Karpas-422 (cell line): ENCODE data around the gene RAPGEF2. TPM values are rescaled to one million over a fixed set of nuclear protein-coding genes. Genes with fewer than 3 reads are reported as not detected.
"Not testable (repeated sequence)": the region's sequence is repeated elsewhere in the genome, so short reads cannot be mapped to it uniquely, and the experiment has no call there.

Source experiments
- DNase-seq: peaks from one replicate; pipeline ENCODE4 v3.0.0-alpha.2; 2015
- H2AFZ ChIP-seq: fragments of 200-600 bp; sonication (generic); 2 replicates; pipeline ENCODE4 v1.6.1; 2014; ENCODE audit warnings: antibody characterized with exemption, low read length, mixed read lengths
- H3K27ac ChIP-seq: fragments of 200-600 bp; sonication (generic); 2 replicates; pipeline ENCODE4 v1.5.1; 2014; ENCODE audit warnings: mild to moderate bottlenecking, low read length, moderate library complexity
- H3K27me3 ChIP-seq: fragments of 200-600 bp; sonication (generic); 2 replicates; pipeline ENCODE4 v1.6.1; 2014; ENCODE audit warnings: low read length, mixed read lengths
- H3K36me3 ChIP-seq: fragments of 200-600 bp; sonication (generic); 2 replicates; pipeline ENCODE4 v1.6.1; 2014; ENCODE audit warnings: low read length, mixed read lengths; ENCODE audit not compliant: insufficient read depth
- H3K4me1 ChIP-seq: fragments of 200-600 bp; sonication (generic); 2 replicates; pipeline ENCODE4 v1.6.1; 2014; ENCODE audit warnings: mild to moderate bottlenecking, low read length, mixed read lengths
- H3K4me2 ChIP-seq: fragments of 200-600 bp; sonication (generic); 2 replicates; pipeline ENCODE4 v1.6.1; 2014; ENCODE audit warnings: low read length, low read depth, mild to moderate bottlenecking; ENCODE audit not compliant: poor library complexity, severe bottlenecking
- H3K4me3 ChIP-seq: fragments of 200-600 bp; sonication (generic); 2 replicates; pipeline ENCODE4 v1.5.1; 2014; ENCODE audit warnings: mild to moderate bottlenecking, antibody characterized with exemption, low read length, mixed read lengths
- H3K79me2 ChIP-seq: fragments of 200-600 bp; sonication (generic); 2 replicates; pipeline ENCODE4 v1.6.1; 2014; ENCODE audit warnings: mild to moderate bottlenecking, low read length, mixed read lengths
- H3K9ac ChIP-seq: fragments of 200-600 bp; sonication (generic); 2 replicates; pipeline ENCODE4 v1.6.0; 2014; ENCODE audit warnings: low read length
- H3K9me2 ChIP-seq: fragments of 200-600 bp; sonication (generic), shearing (Covaris generic); replicated peaks from 2 replicates; pipeline ENCODE4 v1.6.0; 2014; ENCODE audit warnings: mild to moderate bottlenecking, low read length, moderate library complexity; ENCODE audit not compliant: insufficient read depth
- H3K9me3 ChIP-seq: fragments of 300-700, 200-600 bp; sonication (generic); 2 replicates; pipeline ENCODE4 v1.6.1; 2014; ENCODE audit warnings: low read length, mixed read lengths
- H4K20me1 ChIP-seq: fragments of 200-600 bp; sonication (generic); 2 replicates; pipeline ENCODE4 v1.6.1; 2014; ENCODE audit warnings: mild to moderate bottlenecking, antibody characterized with exemption, low read length, low read depth; ENCODE audit not compliant: insufficient read depth
- total RNA-seq: library from RNA; depleted of rRNA; stranded (reverse); fragments of >200 nt; shearing (Covaris generic); gene quantifications from 2 replicates; pipeline ENCODE4 v1.2.3, GENCODE V29; 2014; ENCODE audit warnings: low replicate concordance

Gene RAPGEF2
- total RNA-seq, 1 experiment from 2014 or later: 5.4 TPM

DNA sequence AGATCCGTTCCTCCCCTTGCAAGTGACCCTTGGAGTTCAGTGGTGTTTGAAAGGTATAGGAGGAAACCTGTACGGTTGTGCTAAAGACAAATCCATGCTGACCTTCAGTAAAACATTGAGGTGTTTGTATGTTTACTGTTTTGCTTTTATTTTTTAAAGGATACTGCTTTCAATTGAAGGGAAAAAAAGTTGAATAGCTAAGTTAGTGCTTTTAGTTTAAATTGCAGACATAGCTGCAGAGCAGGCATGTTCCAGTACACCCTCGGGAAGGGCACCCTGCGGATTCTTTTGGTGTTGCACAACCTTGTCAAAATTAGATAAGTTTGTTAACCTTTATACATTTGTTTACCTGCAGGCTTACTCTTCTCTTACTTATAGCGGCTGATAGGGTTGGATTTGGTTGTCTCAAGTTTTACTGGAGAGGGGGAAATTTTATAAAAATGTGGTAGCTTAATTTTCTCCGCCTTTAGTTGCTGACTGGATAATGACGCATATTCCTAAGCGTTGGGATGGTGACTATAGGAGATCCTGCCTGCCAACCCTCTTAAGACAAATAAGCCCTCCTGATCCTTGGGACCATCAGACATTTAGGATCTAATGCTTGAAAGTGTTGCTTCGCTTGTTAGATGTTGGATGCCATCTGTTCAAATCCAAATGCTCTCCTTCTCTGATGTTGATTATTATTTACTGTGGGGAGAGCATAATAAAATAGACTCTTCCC, 2.0 kb downstream of the RAPGEF2 start:
- Histone ChIP-seq H3K4me3 (peak overlapping the region; percentile 69), H3K27me3 (no peaks in the 10 kb centered on the region), H3K27ac (no peak overlapping the region), H3K9me3 (no peaks in the 10 kb centered on the region), H3K36me3 (no peaks in the 10 kb centered on the region), H3K4me2 (peak overlapping the region; percentile 100), H3K79me2 (no peaks in the 10 kb centered on the region), H3K4me1 (peaks cover 16% of the 10 kb centered on the region), H3K9me2 (no peaks in the 10 kb centered on the region), H2AFZ (no peak overlapping the region), H3K9ac (peak overlapping the region; percentile 65), H4K20me1 (peaks cover 23% of the 10 kb centered on the region)
- DNase-seq: no peak

DNA sequence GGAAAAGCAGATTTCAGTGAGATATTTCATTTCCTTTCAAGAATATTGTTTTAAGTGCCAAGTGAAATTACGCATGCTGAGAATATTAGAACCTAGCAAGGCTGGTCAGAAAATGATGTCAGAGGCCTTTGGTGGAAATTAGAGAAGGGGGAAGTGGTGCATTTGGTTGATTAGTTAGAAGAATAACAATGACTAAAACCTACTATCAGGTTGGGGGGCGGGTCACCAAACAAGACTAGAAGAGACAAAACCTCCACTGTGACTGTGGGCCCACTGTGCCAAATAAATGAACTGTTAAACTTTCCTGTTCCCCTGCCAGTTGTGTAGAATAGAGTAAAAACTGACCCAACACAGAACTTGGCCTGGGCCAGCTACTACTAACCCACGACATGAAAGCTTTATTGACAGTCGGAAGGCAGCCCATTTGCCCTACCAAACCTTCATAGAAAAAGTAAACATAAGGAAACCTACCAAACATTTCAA, 2.9 kb downstream of the RAPGEF2 start:
- no peaks in the 10 kb centered on the region for H3K27me3 ChIP-seq
- H3K36me3 ChIP-seq: no peaks in the 10 kb centered on the region
- H3K9me2 ChIP-seq: no peaks in the 10 kb centered on the region
- no peak for DNase-seq
- no peak overlapping the region for H3K4me2 ChIP-seq
- peaks cover 23% of the 10 kb centered on the region for H4K20me1 ChIP-seq
- no peak overlapping the region for H3K4me3 ChIP-seq
- no peak overlapping the region for H3K9ac ChIP-seq
- H3K79me2 ChIP-seq: no peaks in the 10 kb centered on the region
- H2AFZ ChIP-seq: no peak overlapping the region
- H3K9me3 ChIP-seq: no peaks in the 10 kb centered on the region
- H3K27ac ChIP-seq: no peak overlapping the region
- H3K4me1 ChIP-seq: peaks cover 16% of the 10 kb centered on the region

DNA sequence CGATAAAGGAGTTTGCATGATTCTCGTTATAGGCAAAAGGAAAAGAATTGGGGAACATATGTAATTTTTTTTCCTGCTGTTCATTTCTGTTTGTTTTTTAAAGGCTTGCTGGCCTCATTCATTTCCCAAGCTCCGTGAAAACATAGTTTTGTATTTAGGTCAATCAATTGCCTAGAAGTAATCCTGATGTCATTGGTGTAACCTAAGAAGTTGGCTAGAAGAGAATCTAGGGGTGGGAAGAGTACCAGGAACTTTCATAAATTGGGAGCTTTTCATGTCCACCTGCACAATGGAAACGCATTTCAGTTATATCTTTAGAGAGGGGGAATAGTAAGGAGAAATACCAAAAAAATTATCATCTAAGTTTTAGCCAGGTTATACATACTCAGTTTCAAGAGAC, 3.8 kb downstream of the RAPGEF2 start:
- H3K79me2 ChIP-seq: no peaks in the 10 kb centered on the region
- H3K9me2 ChIP-seq: no peaks in the 10 kb centered on the region
- DNase-seq: no peak
- H3K36me3 ChIP-seq: no peaks in the 10 kb centered on the region
- H3K27me3 ChIP-seq: no peaks in the 10 kb centered on the region
- H2AFZ ChIP-seq: no peak overlapping the region
- H3K4me2 ChIP-seq: no peak overlapping the region
- H3K4me3 ChIP-seq: no peak overlapping the region
- no peak overlapping the region for H3K27ac ChIP-seq
- no peak overlapping the region for H3K9ac ChIP-seq
- H3K4me1 ChIP-seq: peaks cover 16% of the 10 kb centered on the region
- no peaks in the 10 kb centered on the region for H3K9me3 ChIP-seq
- peaks cover 29% of the 10 kb centered on the region for H4K20me1 ChIP-seq

DNA sequence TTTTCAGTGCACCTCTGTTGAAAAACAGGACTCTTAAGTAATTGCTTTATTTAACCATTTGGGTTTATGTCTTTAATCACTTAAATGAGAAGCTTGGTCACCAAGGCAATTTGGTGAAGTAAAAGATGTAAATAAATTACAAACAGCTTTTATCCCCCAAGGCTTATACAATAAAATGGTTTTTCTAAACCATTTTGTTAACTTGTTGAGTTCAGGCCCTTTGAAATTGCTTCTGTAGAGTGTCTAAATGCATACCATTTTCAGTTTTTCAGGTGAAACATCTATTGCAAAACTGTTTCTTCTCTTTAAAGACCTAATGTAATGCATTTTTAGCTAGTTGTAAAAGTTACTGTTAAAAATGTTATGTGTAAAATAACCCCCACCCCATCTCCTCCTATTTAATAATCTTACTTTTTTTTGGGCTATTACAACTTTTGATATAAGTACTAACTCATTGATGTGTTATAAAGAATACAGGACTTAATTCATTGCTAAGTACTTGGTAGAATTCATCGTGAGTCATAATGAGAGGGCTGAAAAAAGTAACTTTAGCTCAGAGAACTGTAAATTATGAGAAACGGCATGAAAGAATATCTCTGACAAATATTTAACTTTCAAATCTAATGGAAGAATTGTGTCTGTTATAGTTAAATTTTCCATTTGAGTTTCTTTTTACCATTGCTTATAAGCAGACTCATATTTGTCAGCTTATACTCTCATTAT, 4.5 kb downstream of the RAPGEF2 start:
- peaks cover 13% of the 10 kb centered on the region for H3K4me1 ChIP-seq
- H3K36me3 ChIP-seq: no peaks in the 10 kb centered on the region
- H2AFZ ChIP-seq: no peak overlapping the region
- no peak overlapping the region for H3K27ac ChIP-seq
- no peak overlapping the region for H3K9ac ChIP-seq
- H3K9me3 ChIP-seq: no peaks in the 10 kb centered on the region
- peaks cover 29% of the 10 kb centered on the region for H4K20me1 ChIP-seq
- DNase-seq: no peak
- H3K4me2 ChIP-seq: no peak overlapping the region
- H3K4me3 ChIP-seq: no peak overlapping the region
- no peaks in the 10 kb centered on the region for H3K79me2 ChIP-seq
- H3K9me2 ChIP-seq: no peaks in the 10 kb centered on the region
- no peaks in the 10 kb centered on the region for H3K27me3 ChIP-seq

DNA sequence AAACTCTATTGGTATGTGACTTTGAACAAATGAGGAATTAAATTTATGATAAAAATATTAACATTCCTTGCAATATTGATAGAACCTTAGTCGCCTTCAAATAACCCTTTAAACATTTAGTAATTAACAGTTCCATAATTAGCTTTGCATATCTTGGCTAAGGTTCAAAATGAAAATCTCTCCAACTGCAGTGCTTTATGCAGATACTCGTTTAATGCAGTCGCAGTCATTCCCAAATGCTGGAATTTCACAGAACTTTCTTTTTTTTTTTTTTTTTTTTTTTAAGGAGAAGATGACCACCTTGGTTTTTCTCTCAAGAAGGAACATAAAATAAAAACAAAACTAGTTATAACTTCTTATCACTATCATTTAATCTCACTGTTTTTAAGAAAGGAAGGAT, 5.2 kb downstream of the RAPGEF2 start:
- Histone ChIP-seq H3K36me3 (no peaks in the 10 kb centered on the region), H3K79me2 (no peaks in the 10 kb centered on the region), H3K9me3 (no peaks in the 10 kb centered on the region), H3K9me2 (no peaks in the 10 kb centered on the region), H3K4me2 (no peak overlapping the region), H3K27me3 (no peaks in the 10 kb centered on the region), H2AFZ (no peak overlapping the region), H3K9ac (no peak overlapping the region), H3K27ac (no peak overlapping the region), H3K4me1 (peaks cover 10% of the 10 kb centered on the region), H3K4me3 (no peak overlapping the region), H4K20me1 (peaks cover 29% of the 10 kb centered on the region)
- no peak for DNase-seq

DNA sequence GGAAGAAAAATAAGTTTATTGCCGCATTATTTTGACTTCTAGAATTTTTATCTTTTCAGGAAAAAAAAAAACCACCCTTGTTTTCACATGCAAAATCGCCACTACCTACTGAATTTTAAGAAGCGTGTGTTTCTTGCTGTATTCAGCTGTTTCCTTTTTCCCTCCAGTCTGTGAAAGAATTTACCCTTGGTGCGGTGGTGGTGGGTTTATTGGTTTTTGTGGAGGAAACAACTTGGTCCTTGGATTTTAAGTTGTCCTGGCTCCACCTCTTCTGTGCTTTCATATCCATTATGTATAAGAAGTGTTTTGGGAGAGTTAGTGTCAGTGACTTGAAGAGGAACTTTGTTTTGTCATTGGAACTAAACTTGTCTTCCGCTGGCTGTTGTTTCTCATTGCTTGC, 8.1 kb downstream of the RAPGEF2 start:
- no peaks in the 10 kb centered on the region for H3K9me2 ChIP-seq
- no peaks in the 10 kb centered on the region for H3K4me1 ChIP-seq
- H3K4me2 ChIP-seq: no peak overlapping the region
- H3K9ac ChIP-seq: no peak overlapping the region
- no peaks in the 10 kb centered on the region for H3K79me2 ChIP-seq
- H2AFZ ChIP-seq: no peak overlapping the region
- H3K9me3 ChIP-seq: no peaks in the 10 kb centered on the region
- no peak overlapping the region for H3K4me3 ChIP-seq
- no peak overlapping the region for H3K27ac ChIP-seq
- no peaks in the 10 kb centered on the region for H3K36me3 ChIP-seq
- H4K20me1 ChIP-seq: peaks cover 20% of the 10 kb centered on the region; the same call in 1 of the 2 replicates
- no peak for DNase-seq
- H3K27me3 ChIP-seq: no peaks in the 10 kb centered on the region

DNA sequence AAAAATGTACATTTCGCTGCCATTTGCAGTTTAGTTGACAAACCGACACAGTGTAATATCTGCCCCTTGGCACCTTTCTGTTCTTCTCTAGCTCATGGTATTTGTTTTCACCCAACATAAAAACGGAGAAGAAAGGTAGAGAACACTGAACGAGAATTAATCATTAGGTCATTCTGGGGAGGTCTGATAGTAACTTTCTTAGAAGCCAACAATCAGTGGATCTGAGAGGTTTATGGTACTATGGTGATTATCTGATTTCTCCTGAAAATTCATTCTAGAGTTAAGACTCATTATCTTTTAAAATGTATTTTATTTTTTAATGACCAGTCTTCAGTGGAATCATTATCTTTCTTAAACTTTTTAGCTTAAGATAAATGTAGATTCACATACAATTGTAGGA, 8.5 kb downstream of the RAPGEF2 start:
- Histone ChIP-seq H2AFZ (no peak overlapping the region), H3K4me2 (no peak overlapping the region), H3K9ac (no peak overlapping the region), H3K4me1 (no peaks in the 10 kb centered on the region), H3K27ac (no peak overlapping the region), H3K36me3 (no peaks in the 10 kb centered on the region), H3K4me3 (no peak overlapping the region), H3K9me2 (no peaks in the 10 kb centered on the region), H3K9me3 (no peaks in the 10 kb centered on the region), H3K79me2 (no peaks in the 10 kb centered on the region), H3K27me3 (no peaks in the 10 kb centered on the region), H4K20me1 (peaks cover 20% of the 10 kb centered on the region; the same call in 1 of the 2 replicates)
- DNase-seq: no peak

DNA sequence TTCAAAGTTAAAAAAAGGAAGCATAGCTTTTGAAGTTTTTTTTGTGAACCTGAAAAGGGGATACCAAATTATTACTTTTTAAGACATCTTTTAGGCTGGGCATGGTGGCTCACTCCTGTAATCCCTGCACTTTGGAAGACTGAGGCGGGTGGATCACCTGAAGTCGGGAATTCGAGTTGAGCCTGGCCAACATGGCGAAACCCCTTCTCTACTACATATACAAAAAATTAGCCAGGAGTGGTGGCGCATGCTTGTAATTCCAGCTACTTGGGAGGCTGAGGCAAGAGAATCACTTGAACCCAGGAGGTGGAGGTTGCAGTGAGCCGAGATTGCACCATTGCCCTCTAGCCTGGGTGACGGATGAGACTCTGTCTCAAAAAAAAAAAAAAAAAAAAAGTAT, 10.5 kb downstream of the RAPGEF2 start:
- not testable (repeated sequence) for H3K4me2 ChIP-seq, H3K9me3 ChIP-seq, H3K4me3 ChIP-seq, H3K79me2 ChIP-seq, H3K4me1 ChIP-seq, H3K27me3 ChIP-seq, H3K36me3 ChIP-seq, H3K27ac ChIP-seq, H2AFZ ChIP-seq, H3K9me2 ChIP-seq, H3K9ac ChIP-seq, DNase-seq
- H4K20me1 ChIP-seq: peaks cover 18% of the 10 kb centered on the region
